Activated CD8-positive, alpha-beta memory T cell treated with anti-CD3 and anti-CD28 coated beads for 24 hours (primary cell): ENCODE data around the gene AKNAD1.

Experiments
- DNase-seq: peaks from one replicate; pipeline ENCODE4 v3.0.0-alpha.2; 2020

AKNAD1 gene

DNA sequence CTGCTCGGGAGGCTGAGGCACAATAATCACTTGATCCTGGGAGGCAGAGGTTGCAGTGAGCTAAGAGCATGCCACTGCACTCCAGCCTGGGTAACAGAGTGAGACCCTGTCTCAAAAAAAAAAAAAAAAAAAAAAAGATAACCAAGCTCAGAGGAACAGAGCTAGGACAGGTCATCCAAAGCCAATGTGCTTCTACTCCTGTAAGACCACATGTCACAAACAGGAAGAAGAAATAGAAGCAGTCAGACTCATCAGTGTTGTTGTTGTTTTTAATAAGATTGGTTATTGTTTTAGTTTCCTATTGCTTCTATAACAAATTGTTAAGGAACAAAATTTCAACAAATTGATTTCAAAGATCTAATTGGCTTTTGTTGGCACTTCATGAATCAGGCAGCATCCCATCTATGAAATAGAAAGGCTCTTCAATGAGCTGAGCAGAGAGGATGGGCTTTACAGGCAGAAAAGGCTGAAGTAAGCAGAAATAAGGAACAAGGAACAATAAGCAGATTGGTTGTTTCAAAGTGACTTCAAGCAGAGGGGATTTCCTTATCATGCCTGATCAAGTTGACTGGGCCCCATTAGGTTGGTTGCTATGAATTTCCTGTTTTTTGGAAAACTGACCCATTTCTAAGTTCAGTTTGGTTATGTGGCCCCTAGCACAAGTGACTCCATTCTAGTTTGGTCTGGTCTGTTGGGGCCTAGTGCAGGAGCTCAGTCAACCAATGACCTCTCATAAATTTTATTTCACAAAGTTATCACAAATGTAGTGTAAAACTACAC is 6.0 kb upstream of the AKNAD1 start:
- DNase-seq = no peak

- no peak for DNase-seq
These were observed 5.2 kb upstream of the AKNAD1 start for GRCh38 chr1:108862017-108862610.

- no peak for DNase-seq
These were observed 4.7 kb upstream of the AKNAD1 start for GRCh38 chr1:108861566-108861965.

DNA sequence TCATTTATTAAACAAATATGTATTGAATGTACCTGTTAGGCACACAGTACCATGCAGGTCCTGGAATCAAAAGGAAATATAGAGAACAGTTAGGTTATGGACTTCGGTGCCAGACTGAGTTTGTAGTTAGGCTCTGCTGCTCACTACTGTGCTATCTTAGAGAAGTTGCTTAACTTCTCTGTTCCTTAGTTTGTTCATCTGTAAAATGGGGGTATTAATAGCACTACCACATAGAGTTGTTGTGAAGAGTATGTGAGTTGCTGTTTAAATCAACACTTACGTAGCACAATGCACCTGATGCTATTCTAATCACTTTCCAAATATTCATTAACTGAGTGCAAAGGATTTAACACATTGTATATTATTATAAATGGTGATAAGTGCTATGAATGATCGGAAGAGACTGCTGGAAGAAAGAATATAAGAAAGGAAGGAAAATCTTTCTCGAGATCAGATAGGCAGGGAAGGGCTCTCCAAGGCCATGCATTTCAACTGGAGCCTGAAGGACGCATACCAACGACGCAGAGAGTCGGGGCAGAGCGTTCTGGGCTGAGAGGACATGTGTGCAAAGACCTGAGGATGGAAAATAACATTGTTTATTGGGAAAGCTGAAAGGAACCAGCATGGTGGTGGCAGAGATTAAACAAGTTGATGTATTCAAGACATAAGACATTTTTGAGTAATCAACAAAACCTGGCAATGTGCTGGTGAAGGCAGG is 3.5 kb upstream of the AKNAD1 start:
- no peak for DNase-seq

- DNase-seq = no peak
These were observed 1.5 kb upstream of the AKNAD1 start for GRCh38 chr1:108858230-108858950.

DNA sequence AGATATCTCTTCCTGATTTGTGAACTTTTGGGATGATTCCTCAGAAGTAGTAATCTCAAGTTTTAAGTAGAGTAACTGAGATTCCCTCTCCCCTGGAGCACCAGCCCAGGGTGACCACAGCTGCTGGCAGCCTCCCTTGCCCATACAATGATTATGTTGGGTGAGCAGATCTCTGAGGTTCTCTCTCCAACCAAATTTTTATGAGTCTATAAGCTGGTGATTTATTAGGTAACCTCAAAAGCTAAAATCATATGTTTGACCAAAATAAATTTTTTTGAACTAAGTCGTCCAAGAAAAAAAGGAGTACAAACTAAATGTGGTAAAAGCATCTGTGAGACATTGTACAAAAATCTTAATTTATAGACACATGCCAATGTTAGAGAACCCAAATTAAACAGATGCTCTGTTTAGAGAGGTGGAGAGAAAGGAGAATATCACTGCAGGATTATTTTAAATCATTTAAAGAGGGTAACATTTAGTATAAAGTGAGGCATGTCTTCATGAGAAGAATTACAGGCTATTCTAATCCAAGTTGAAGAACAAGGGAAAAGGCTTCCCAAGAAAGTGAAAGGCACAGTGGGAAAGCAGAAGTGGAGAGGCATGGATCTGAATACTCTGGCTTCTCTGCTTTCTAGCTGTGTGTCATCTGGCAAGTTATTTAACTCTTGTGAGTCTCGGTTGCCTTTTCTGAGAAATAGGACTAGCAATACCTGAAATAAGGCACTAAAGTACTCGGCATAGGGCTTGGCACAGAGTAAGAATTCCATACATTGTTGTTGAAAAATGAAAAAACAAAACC is 2.5 kb downstream of the AKNAD1 start:
- DNase-seq = no peak

DNA sequence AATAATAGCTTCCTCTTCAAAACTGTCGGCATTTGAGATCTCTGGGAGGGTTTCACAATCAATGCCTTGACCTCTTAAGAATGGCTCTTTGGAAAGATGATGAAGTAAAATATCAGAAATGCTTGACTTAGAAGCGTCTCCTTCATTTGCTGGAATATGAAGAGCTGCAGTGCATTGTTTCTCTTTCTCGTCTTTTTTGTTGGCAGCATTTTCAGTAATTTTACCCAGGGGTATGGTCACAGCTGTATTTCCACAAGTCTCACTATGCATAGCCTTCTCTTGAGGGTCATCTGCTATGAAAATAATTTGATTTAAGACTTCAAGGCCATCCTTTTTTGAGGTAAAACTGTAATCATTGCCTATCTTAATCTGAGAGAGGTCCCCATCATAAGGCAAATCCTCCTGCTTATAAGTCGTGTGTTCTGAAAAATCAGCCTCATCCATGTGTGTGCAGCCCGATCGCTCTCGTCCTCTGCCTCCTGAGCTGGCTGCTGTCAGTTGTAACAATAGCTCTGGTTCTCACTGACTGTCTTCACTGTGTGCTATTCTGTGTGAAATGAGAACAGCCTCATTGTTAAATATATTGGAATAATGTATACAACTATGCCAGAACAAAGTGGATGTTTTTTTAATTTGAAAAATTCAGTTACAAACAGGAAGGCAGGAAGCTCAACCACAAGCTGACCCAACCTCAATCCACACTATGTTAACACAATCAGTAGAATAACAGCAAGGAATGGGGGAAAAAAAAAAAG is 4.5 kb downstream of the AKNAD1 start:
- no peak for DNase-seq

DNA sequence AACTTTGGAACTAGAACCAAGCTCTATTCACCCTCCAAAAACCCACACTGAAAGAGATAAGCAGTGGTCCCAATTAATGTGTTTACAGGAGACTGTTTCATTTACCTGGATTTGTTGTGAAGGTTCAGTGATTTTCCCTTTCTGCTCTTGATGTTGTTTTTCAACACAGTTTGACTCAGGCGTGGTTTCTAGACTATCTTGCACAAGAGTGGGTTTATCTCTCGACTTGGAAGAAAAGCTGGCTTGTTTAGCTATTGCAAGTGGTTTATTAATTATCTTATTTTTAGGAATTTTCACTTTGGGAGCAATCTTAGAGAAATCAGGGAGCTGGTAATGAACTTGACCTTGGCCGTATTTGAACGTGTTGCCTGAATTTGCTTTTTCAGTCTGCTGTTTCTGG is 5.3 kb downstream of the AKNAD1 start:
- DNase-seq = no peak

DNA sequence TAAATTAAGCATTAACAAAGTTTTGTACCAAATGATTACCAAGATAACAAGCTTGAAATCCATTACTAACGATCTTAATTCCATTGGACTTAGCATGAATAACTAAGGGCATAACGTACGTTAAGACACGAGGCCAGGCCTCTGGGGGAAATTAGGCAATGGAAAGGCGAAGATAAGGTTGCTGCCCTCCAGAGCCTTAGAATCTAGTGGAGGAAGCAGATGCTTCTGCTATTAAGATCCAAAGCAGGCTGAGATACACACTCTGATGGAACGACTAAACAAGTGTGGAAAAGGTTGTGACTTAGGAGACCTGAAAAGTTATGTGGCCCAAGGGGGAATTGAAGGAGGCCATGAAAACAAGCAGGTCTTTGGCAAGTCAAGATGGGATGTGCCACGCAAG is 6.0 kb downstream of the AKNAD1 start:
- DNase-seq = no peak

DNA sequence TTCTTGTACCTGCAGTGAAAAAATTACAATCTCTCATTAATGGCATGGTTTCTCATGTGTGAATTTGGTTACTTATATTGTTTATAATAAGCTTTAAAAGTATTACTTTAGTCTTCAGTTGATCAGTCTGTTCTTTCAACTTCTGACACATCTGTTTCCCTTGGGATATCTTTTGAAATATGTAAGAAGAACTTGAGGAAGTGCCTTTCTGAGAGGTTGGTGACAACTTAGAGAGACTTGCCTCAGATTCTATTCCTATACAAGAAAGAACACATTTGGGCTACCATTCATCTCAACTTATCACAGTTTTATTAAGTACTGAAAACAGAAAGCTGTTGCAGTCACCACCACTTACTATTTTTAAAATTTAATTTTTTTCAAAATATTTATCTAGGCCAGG is 8.1 kb downstream of the AKNAD1 start:
- no peak for DNase-seq

DNA sequence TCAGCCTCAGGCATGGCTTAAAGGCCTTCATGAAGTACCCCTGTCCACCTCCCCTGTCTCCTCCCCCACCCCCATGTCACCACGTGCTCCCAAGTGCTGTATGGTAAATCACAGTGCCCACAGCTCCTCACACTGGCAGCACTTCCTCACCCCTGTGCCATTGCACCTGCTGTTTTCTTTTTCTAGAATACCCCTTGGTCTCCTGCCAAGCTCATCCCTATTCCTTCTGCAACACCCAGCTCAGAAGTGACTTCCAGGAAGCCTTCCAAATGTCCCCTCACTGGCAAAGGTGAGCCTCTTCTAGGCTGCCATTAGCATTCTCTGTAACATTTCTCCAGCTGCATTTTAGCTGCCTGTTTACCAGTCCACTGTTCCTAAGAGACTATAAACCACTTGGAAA is 9.4 kb downstream of the AKNAD1 start:
- no peak for DNase-seq

DNA sequence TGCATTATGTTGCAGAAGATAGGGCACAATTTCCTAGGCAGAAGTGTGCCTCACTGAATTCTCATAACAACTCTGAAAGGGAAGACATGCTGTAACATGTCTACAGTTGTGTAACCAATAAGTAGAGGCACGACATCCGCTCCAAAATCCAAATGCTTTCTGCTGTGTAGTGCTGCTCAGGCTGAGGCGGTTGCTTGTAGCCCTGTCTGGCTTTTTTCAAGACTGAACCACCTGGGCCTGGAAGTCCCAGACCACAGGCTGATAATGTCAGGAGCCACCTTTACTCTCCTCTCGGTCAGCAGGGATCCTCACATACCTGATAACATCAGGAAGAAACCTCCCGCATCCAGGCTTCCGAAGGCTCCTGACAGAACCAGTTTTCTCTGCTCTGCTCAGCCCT is 10.9 kb downstream of the AKNAD1 start:
- DNase-seq = no peak

GRCh38 chr1:108845446-108845845 is 11.4 kb downstream of the AKNAD1 start:
- DNase-seq = no peak

- no peak for DNase-seq
These were observed 13.3 kb downstream of the AKNAD1 start for GRCh38 chr1:108843390-108844137.

DNA sequence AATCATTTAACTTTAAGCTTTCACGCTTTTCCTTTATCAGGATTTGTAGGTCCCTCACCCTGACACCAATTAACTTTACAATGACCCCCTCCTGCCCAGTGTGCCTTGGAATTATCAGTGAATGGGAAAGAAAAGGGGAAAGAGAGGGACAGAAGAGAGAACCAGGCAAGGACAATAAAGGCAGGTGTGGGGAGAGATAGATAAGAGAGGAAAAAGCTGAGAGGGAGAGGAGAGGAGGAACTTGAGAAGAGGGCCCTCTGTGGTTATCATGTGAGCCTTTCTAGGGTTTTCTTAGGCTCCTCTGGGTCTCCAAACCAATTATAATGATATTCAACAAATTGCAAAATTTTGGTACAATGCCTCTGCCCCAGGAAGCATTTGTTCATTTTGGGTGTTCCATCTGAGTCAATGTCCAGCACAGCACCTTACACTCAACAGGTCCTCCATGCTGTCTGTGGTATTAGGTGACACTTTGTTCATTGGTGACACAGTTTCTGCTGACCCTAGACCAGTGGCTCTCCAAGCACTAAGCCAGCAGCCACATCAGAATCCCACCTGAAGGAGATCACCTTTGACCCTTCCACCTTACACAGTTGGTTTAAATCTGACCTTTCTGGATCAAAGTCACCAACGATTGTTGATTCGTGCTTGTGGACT is 14.2 kb downstream of the AKNAD1 start:
- no peak for DNase-seq

- no peak for DNase-seq
These were observed 15.2 kb downstream of the AKNAD1 start for GRCh38 chr1:108841703-108842102.

DNA sequence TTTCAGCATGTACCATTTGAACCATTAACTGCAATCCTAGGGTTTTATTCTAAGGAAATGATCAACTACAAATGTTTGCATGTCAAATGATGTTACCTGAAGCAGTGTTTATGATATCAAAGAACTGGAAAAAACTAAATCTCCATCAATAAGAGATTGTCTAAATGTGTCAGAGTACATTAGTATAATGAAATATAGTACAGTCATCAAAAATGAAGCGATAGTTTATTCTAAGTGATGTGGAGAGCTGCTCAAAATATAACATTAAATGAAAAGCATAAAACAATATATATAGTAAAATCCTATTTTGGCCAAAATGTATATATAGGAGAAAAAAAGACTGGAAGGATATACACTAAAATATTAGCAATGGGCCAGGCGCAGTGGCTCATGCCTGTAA is 24.0 kb downstream of the AKNAD1 start:
- no peak for DNase-seq

GRCh38 chr1:108831225-108831624 is 25.7 kb downstream of the AKNAD1 start:
- DNase-seq = no peak

GRCh38 chr1:108830119-108831008 is 26.5 kb downstream of the AKNAD1 start:
- no peak for DNase-seq
